Thyroid gland (tissue), 4 donors: ENCODE measurements around the gene TTC33.

Experiments
- CTCF ChIP-seq, 6 experiments: fragments of 200-600 bp in 3 of 6; fragments of 450-650 bp in 3 of 6; sonication (generic) in 3 of 6; IDR thresholded peaks; one replicate each; pipeline ENCODE4 v1.5.1; 2016 to 2019; ENCODE audit warnings: antibody characterized with exemption in 6 of 6, mild to moderate bottlenecking in 2 of 6, inconsistent platforms in 1 of 6, moderate library complexity in 1 of 6
- POLR2A ChIP-seq, 2 donors: fragments of 450-650 bp; IDR thresholded peaks; one replicate each; pipeline ENCODE4 v1.6.1; 2017; ENCODE audit warnings: antibody characterized with exemption in 2 of 2, mild to moderate bottlenecking in 2 of 2, moderate library complexity in 1 of 2

DNA sequence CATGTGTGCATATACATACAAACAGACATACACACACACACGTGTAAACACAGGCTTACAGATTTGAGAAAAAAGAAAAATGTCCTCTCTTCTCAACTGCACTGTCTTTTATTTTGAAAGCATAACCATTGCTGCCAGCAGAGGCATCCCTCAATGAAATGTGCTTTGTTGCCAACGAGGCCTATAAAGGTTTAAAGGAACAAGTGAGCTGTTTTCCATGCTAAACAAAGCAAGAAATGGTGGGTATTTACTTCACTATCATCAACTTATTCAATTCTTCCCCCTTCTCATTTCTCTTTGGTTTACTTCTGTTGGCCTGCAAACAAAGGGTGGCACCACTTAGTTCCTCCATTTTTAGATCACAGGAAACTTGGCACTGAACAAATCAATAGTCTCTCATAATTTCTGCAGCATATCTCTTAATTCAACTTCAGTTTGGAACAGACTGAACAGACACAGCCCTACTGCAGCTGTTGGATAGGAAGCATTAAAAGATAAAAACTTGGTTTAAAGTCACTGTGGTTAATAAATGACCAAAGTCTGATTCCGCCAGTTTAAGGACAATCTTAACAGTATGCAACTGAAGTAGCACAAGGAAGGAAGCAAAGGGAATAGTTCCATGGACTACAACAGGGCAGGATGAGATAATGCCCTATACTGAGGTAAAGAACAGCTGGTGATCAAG, 21.7 kb downstream of the TTC33 start:
- TF ChIP-seq CTCF (IDR thresholded peaks at IDR 0.05): no peak
- no peak for TF ChIP-seq POLR2A (IDR thresholded peaks at IDR 0.05)
